ENCODE data around the gene CDIPT. TPM values are rescaled to one million over a fixed set of nuclear protein-coding genes. Genes with fewer than 3 reads are reported as not detected.
A peak's percentile ranks its signal among the peaks of the same experiment; 100 is the strongest.

Gene CDIPT
- total and polyA plus RNA-seq, 2 of the 13 experiments (the other 11 are each of a cell fraction or from before 2014, with no cell fraction given): 54.9 to 97.5 TPM

DNA sequence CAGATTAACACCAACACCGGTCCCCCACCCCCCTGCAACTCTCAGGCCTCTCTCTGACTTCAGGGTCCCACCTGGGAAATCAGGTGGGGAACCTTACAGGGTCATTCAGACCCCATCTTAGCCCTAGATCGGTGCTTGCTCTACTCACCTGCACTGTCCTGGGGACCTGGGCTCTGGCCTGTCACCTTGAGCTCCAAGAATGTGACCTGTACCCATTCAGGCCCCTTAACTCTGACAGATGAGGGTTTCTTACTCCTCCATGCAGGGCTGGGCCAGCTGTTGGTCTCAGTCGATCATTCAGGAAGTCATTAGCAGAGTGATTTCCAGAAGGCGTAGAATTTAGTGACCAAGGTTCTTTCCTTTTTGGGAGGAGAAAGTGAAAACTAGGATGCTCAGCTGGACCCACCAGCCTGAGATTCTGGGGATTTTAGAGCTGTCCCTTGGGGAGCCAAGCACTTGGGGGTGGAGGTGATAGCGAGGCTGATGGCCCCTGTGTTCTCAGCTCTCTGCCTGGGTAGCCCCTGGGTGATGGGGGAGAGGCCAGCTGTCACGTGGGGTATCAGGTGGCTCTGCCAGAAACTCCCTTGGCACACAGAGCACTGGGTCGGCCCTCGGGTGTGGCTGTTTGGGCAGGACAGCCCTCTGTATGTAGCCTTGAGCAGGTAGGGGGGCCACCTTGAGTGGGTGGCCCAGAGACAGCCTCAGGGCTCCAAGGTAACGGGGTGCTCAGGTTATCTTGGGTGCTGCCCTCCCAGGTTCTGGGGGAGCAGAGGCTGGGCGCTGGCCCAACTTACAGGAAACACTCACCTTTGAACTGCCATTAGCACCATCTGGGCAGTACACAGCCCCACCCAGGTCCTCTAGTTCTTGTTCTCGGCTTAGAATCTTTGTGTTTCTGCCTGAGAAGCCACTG lies 42.0 kb downstream of the CDIPT start (continued):
- TF ChIP-seq ZNF180 (CRISPR knock-in tag; IDR thresholded peaks at IDR 0.05; ENCODE audit: borderline replicate concordance, low read depth) (no peak), SRSF4 (IDR thresholded peaks at IDR 0.05; ENCODE audit: low read depth, low read length, poor library complexity, severe bottlenecking) (no peak), ZNF451 (CRISPR knock-in tag; IDR thresholded peaks at IDR 0.05) (no peak), ZNF12 (CRISPR knock-in tag; IDR thresholded peaks at IDR 0.05) (no peak), KDM2A (CRISPR knock-in tag; IDR thresholded peaks at IDR 0.05; ENCODE audit: borderline replicate concordance, low read depth) (peak; percentile 48), ZNF256 (CRISPR knock-in tag; conservative IDR thresholded peaks at IDR 0.05) (no peak), YEATS4 (CRISPR knock-in tag; IDR thresholded peaks at IDR 0.05; ENCODE audit: borderline replicate concordance) (0 out of 2 replicates have a peak, but pooled peaks have one; percentile 14), NFATC3 (CRISPR knock-in tag; IDR thresholded peaks at IDR 0.05) (no peak), ZNF772 (CRISPR knock-in tag; IDR thresholded peaks at IDR 0.05) (0 out of 2 replicates have a peak, but pooled peaks have one; percentile 19), ZNF850 (CRISPR knock-in tag; conservative IDR thresholded peaks at IDR 0.05) (no peak), ZNF430 (CRISPR knock-in tag; IDR thresholded peaks at IDR 0.05) (no peak), ZNF367 (CRISPR knock-in tag; IDR thresholded peaks at IDR 0.05; ENCODE audit: borderline replicate concordance) (no peak), ZNF510 (CRISPR knock-in tag; IDR thresholded peaks at IDR 0.05; ENCODE audit: low read depth) (0 out of 2 replicates have a peak, but pooled peaks have one; percentile 16), ERF (CRISPR knock-in tag; IDR thresholded peaks at IDR 0.05) (no peak), ZNF674 (CRISPR knock-in tag; IDR thresholded peaks at IDR 0.05; ENCODE audit: low read depth) (no peak), FOXM1 (CRISPR knock-in tag; IDR thresholded peaks at IDR 0.05) (no peak), ZNF562 (CRISPR knock-in tag; IDR thresholded peaks at IDR 0.05; ENCODE audit: borderline replicate concordance) (no peak)
- TF ChIP-seq, protein P1, sequence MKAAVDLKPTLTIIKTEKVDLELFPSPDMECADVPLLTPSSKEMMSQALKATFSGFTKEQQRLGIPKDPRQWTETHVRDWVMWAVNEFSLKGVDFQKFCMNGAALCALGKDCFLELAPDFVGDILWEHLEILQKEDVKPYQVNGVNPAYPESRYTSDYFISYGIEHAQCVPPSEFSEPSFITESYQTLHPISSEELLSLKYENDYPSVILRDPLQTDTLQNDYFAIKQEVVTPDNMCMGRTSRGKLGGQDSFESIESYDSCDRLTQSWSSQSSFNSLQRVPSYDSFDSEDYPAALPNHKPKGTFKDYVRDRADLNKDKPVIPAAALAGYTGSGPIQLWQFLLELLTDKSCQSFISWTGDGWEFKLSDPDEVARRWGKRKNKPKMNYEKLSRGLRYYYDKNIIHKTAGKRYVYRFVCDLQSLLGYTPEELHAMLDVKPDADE (CRISPR knock-in tag; IDR thresholded peaks at IDR 0.05): no peak
- TF ChIP-seq, protein P2, sequence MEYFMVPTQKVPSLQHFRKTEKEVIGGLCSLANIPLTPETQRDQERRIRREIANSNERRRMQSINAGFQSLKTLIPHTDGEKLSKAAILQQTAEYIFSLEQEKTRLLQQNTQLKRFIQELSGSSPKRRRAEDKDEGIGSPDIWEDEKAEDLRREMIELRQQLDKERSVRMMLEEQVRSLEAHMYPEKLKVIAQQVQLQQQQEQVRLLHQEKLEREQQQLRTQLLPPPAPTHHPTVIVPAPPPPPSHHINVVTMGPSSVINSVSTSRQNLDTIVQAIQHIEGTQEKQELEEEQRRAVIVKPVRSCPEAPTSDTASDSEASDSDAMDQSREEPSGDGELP (IDR thresholded peaks at IDR 0.05; ENCODE audit: borderline replicate concordance, low read depth): 0 out of 2 replicates have a peak, but pooled peaks have one; percentile 8
- TF ChIP-seq, protein P3, sequence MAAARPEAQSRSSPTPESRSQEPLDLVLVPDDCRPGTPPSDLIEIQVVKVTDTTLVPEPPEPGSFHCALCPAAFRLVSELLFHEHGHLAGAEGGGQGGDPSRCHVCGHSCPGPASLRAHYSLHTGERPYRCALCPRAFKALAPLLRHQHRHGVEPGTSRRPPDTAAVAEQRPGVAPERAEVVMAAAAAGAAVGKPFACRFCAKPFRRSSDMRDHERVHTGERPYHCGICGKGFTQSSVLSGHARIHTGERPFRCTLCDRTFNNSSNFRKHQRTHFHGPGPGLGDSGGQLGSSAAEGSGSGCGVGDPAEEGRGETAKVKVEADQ (CRISPR knock-in tag; IDR thresholded peaks at IDR 0.05; ENCODE audit: borderline replicate concordance): no peak
- TF ChIP-seq, protein P4, sequence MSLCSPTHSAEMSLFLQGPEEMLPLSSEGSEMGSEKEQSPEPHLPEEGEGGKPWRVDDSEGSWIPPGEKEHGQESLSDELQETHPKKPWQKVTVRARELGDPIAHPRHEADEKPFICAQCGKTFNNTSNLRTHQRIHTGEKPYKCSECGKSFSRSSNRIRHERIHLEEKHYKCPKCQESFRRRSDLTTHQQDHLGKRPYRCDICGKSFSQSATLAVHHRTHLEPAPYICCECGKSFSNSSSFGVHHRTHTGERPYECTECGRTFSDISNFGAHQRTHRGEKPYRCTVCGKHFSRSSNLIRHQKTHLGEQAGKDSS (CRISPR knock-in tag; IDR thresholded peaks at IDR 0.05; ENCODE audit: borderline replicate concordance, low read depth): no peak
- TF ChIP-seq, protein P5, sequence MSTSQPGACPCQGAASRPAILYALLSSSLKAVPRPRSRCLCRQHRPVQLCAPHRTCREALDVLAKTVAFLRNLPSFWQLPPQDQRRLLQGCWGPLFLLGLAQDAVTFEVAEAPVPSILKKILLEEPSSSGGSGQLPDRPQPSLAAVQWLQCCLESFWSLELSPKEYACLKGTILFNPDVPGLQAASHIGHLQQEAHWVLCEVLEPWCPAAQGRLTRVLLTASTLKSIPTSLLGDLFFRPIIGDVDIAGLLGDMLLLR (CRISPR knock-in tag; IDR thresholded peaks at IDR 0.05): 0 out of 2 replicates have a peak, but pooled peaks have one; percentile 2
